H1 (cell line): ENCODE measurements around the gene ZFYVE19.

ENCODE experiments used
- CREB1 ChIP-seq: IDR thresholded peaks from 2 replicates; pipeline ENCODE4 v1.6.1; 2012; ENCODE audit warnings: inconsistent platforms
- CTCF ChIP-seq, 3 experiments: IDR thresholded peaks; 1 replicate in 2 of 3; 2 replicates in 1 of 3; pipeline versions ENCODE4 v1.5.1 to v1.6.1; 2011; ENCODE audit warnings: low read length in 3 of 3, mild to moderate bottlenecking in 3 of 3, inconsistent platforms in 2 of 3, low read depth in 1 of 3, moderate library complexity in 1 of 3; ENCODE audit not compliant: insufficient read depth in 1 of 3; ENCODE audit errors: control extremely low read depth in 1 of 3
- EZH2 ChIP-seq: fragments of 200-600 bp; sonication (generic); IDR thresholded peaks from 2 replicates; pipeline ENCODE4 v1.7.1; 2012; ENCODE audit warnings: low read depth, mild to moderate bottlenecking, moderate library complexity, low read length, inconsistent platforms; ENCODE audit not compliant: severe bottlenecking
- KDM1A ChIP-seq: fragments of 200-600, 300-600 bp; sonication (generic); IDR thresholded peaks from 2 replicates; pipeline ENCODE4 v1.7.1; 2016; ENCODE audit warnings: mild to moderate bottlenecking, low read length, borderline replicate concordance
- POLR2A ChIP-seq, 2 experiments: IDR thresholded peaks; 1 replicate in 1 of 2; 2 replicates in 1 of 2; pipeline ENCODE4 v1.6.1; 2011; ENCODE audit warnings: low read depth in 2 of 2, low read length in 2 of 2, mild to moderate bottlenecking in 2 of 2; ENCODE audit errors: control extremely low read depth in 1 of 2
- POLR2AphosphoS5 ChIP-seq: IDR thresholded peaks from 2 replicates; pipeline ENCODE4 v1.6.1; 2011; ENCODE audit warnings: low read depth, low read length
- RXRA ChIP-seq: IDR thresholded peaks from 2 replicates; pipeline ENCODE4 v1.6.1; 2011; ENCODE audit warnings: low read depth, mild to moderate bottlenecking, low read length, moderate library complexity; ENCODE audit not compliant: insufficient read depth
- SIN3A ChIP-seq, 2 experiments: IDR thresholded peaks in 1 of 2; conservative IDR thresholded peaks in 1 of 2; 2 replicates each; pipeline ENCODE4 v1.6.1; 2011 to 2012; ENCODE audit warnings: low read length in 2 of 2, improper control_type of control experiment in 1 of 2, low read depth in 1 of 2, mild to moderate bottlenecking in 1 of 2
- TCF12 ChIP-seq: IDR thresholded peaks from 2 replicates; pipeline ENCODE4 v1.6.1; 2011; ENCODE audit warnings: low read depth, mild to moderate bottlenecking, low read length

GRCh38 chr15:40759961-40760360 is 46.9 kb upstream of the ZFYVE19 start:
- TF ChIP-seq SIN3A (conservative IDR thresholded peaks at IDR 0.05 in 1 of 2, IDR thresholded peaks at IDR 0.05 in 1 of 2; ENCODE audit: low read depth in 1 of 2, low read length in 2 of 2) = no peak
- TF ChIP-seq CTCF (IDR thresholded peaks at IDR 0.05; ENCODE audit: control extremely low read depth in 1 of 3, insufficient read depth in 1 of 3, low read depth in 1 of 3, low read length in 3 of 3) = no peak
- no peak for TF ChIP-seq POLR2A (IDR thresholded peaks at IDR 0.05; ENCODE audit: control extremely low read depth in 1 of 2, low read depth in 2 of 2, low read length in 2 of 2)
- no peak for TF ChIP-seq TCF12
- no peak for TF ChIP-seq POLR2AphosphoS5
- no peak for TF ChIP-seq KDM1A
- TF ChIP-seq RXRA = no peak
- no peak for TF ChIP-seq EZH2
- TF ChIP-seq CREB1 = no peak
